Amygdala (tissue), 56 donors: ENCODE measurements around the gene FBXL5.
A peak's percentile ranks its signal among the peaks of the same experiment; 100 is the strongest.

Experiments
- DNase-seq, 56 donors: peaks; one replicate each; lab custom pipeline; 2025; lab: John Stamatoyannopoulos, UW

FBXL5 gene

DNA sequence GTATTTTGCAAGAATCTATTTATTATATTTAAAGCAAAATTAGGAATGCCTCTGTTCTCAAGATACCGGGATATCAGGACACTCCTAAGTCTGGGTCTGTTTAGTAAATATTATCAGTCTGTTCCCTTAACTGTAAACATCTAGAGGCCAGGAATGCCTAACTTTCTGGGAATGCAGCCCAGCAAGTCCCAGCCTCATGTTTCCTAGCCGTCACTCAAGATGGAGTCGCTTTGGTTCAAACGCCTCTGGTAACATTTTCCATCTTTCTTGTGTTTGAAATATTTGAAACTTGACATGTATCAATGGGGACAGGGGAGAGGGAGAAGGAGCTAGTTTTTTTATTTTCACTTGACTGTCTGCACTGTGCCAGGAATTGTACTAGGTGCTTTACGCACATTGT is 85.4 kb downstream of the FBXL5 start:
- no peak for DNase-seq

DNA sequence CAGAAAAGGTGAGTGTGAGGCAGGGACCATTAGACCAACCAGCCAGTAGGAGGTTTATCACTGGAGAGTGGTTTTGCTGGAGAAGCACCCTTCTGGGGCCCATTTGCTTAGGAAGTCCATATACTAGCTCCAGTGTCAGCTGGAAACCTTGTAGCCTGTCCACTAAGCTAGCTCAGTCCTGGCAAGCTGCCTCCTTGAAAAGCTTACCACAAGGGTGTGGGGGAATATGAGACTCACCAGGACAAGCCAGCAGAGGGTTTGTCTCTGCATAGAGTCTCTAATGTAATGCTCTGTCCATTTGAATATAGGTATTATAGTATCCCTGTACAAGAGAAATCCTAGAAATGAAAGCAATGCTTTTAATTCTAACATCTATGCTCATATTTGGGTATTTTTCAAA is 86.3 kb downstream of the FBXL5 start:
- DNase-seq = no peak

DNA sequence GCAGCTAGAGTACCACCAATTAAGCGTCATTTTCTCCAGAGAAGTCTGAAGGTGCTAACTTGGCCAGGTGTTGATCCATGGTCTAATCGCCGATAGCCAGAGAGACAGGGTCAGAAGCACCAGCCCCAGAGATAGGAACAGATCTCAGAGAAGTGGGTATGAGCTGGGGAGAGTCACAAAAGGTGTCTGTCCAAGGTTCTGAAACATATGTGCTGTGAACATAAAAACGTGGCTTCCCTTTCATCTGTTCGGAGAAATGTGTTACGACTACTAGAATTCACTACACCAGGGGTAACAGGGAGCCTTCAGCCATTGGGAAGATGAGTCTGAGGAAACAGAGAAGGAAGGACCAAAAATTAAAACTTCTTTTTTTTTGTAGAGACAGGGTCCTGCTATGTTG is 91.3 kb downstream of the FBXL5 start:
- DNase-seq = no peak

DNA sequence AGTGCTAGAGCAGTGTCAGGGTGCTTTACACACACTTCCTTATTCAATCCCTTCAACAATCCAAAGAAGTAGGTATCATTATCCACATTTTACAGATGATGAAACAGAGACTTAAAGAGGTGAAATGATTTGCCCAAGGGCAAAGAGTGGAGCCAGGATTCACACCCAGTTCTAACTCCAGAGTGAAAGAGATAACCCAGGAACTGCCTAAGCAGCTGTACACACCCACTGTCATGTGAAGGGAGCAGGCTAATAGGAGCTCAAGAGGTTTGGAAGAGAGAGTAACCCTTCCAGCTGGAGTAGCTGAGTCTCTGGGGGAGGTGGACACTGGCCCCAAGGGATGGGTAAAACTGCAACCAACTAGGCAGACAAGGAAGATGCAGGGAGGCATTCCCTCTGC is 92.5 kb downstream of the FBXL5 start:
- DNase-seq = no peak

DNA sequence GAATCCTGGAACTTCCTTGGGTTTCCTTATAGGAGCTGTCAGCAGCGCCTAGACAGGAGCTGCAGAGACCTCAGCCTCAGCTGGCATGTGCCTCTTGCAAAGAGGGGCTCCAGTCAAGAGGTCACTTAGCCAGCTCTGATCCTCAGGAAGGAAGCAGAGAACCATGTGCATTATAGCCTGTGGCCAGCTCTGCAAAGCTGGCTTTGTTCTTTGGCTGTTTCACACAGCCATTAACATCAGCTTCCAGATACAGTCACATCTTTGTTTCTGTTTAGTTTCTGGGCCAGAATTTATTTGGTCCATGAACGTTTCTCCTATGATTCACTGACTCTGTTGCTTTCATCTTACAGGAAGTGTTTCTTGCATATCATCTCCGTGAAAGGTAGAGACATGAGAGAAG is 93.0 kb downstream of the FBXL5 start:
- DNase-seq = peak in 23 of 56 donors; percentile 1 to 60 (median 13)

DNA sequence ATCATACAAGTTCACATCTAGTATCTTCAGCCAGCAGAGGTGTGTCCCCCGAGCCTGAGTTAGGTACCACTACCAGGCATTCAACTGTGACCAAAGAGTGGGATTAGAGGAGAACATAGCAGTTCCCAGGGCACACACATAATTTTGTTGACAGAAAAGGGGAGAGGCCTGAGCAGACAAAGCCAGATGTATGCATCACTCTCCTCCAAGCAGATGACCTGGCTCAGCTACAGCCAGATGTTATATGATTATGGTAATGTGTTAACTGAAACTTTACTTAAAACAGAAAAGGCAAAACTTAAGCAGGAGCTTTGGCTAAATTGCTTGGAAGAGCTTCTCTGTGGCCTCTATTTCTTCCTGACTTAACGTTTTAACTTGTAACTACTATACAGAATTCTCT is 96.6 kb downstream of the FBXL5 start:
- no peak for DNase-seq

DNA sequence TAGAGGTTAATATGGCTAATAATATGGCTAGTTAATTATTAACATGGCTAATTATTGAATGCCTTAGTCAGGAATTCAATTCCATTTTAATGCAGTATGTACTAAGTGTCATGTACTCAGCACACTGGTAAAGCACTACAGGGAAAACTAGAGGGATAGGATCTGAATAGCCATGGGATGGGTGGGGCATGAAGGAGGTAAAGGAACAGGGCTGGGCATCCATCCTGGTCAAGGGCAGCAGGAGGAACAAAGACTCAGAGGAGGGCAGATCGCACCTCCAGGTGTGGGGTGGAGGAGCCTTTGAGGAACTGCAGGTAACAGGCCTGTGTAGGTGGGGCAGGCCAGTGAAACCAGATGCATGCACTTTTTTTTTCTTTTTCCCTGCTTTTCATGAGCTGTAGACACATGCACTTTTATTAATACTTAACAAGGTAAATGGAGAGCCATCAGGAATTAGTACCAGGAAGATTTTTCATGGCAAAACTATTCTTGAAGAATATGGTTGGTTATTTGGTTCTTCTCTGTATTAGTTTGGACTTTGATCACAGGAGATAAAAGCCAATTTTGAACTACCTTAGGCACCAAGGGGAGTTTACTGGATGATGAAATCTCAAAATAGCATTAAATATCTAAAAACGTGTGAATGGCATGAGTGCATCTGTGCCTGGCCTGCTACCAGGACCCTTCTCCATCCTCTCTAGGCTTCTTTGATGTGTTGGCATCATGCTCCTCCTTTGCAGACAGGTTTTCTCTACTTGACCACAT is 97.2 kb downstream of the FBXL5 start:
- no peak for DNase-seq

DNA sequence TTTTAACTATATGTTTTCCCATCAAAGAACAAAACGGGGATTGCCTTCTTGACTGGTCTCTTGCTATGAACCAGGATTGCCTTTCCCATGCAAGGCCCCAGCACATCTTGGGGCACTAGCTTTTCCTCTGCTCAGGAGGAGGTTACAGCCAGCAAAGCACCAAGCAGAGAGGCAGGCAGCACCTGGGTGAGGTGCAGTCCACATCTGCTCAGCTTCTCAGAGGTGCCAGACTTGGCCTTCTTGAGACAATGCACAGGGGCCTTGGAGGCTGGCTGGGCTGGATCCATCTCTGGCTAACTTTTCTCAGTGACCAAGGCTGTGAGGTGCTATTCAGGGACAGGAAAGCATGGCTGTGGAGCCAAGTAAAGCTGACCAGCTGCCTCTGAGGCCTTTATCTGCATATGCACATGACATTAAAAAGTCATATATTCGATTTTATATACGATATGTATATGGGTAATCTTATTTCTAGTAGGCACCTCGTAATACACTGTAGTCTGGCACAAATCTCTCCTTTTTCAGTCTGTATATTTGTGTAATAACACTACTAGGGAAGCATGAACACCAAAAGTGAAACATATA is 98.6 kb downstream of the FBXL5 start:
- DNase-seq = no peak
